Measurements from ENCODE around the gene ATF7.
"Not testable (repeated sequence)": the region's sequence is repeated elsewhere in the genome, so short reads cannot be mapped to it uniquely, and the experiment has no call there.

Gene ATF7

DNA sequence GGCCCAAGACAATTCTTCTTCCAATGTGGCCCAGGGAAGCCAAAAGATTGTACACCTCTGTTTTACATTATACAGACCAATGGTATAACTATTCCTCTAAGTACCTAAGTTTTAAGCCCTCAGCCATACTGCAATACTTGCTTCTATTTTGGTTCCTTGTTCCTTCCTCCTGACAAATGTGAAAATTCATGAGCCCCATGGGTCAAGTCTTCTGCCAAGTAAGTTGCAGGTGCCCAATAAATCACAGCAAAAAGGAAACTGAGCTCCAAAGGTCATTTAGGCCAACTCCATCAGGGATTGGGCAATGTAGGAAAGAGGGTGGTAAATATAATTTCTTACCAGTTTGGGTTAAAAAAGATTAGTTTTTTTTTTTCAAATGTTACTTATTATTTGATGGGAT lies 61.2 kb downstream of the ATF7 start:
- no peak for DNase-seq (ENCODE audit: low read depth in 2 of 2)

DNA sequence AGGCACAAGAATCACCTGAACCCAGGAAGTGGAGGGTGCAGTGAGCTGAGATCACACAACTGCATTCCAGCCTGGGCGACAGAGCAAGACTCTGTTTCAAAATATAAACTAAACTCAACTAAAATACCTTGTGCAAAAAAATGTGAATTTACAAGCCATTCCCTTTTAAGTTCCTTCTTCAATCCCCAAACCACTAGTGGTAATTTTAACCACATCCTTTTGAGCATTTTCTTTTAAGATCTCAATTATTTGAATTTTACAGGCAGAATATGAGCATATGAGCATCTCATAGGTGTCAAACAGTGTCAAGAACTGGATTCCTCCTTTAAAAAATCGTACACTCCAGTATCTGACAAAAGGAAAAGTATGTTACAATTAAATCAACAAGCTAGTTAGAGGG lies 61.9 kb downstream of the ATF7 start:
- no peak for DNase-seq (ENCODE audit: low read depth in 2 of 2)

DNA sequence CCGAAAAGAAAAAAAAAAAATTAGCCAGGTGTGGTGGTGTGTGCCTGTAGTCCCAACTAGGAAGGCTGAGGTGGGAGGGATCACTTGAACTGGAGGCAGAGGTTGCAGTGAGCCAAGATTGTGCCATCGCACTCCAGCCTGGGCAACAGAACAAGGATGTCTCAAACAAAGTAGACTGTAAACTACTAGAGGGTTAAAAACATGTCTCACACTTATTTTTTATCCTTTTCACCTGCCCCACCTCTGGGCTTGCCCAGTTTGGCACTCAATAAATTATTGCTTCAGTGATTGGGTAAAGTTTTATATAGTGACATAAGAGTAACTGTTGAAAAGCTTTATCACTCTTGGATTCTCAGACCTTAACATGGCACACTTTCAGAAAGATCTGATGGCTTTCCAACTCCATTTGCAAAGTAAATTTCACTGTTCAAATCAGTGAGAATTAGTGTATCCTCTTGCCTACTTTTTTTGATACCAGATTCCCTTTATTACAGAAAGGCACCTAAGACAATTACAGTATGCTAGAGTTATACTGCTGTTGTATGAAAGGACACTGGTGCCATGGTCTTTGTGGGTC lies 62.6 kb downstream of the ATF7 start:
- no peak for DNase-seq (ENCODE audit: low read depth in 2 of 2)

DNA sequence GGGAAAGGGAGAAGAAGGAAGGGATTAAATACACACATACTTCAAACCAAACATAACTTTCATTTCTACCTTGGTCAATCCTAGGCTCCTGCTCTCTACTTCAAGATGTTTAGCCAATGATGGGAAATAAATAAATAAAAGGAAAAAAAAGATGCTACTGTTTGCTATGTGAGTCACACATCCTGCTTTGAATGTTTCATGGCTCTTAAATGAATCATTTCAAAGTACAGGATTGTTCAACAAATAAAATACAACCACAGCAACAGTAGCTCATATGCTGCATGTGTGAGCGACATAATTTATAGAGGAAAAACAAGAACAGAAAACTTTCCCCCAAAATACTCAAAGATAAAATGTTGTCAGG lies 64.6 kb downstream of the ATF7 start:
- DNase-seq (ENCODE audit: low read depth in 2 of 2): no peak

DNA sequence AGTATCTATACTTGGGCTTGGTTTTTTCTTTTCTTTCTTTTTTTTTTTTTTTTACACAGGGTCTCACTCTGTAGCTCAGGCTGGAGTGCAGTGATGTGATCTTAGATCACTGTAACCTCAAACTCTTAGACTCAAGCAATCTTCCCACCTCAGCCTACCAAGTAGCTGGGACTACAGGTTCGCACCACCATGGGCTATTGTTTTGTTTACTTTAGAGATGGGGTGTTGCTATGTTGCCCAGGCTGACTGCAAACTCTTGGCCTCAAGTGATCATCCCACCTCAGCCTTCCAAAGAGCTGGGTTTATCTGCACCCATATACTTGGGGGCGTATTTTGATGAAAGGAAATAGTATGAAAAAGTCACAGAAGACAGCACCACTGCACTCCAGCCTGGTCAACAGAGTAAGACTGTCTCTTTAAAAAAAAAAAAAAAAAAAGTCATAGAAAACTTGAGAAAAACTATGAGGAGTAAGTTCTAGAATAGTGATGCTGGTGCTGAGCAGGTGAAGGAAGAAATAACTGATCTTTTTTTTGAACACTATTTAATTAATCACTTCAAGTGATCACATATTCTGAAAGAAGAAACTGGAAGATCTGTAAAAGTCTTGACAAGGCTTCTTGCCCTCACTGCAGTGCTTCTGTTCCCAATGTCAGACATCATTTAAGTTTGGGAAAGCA lies 65.1 kb downstream of the ATF7 start:
- no peak for DNase-seq (ENCODE audit: low read depth in 2 of 2)

DNA sequence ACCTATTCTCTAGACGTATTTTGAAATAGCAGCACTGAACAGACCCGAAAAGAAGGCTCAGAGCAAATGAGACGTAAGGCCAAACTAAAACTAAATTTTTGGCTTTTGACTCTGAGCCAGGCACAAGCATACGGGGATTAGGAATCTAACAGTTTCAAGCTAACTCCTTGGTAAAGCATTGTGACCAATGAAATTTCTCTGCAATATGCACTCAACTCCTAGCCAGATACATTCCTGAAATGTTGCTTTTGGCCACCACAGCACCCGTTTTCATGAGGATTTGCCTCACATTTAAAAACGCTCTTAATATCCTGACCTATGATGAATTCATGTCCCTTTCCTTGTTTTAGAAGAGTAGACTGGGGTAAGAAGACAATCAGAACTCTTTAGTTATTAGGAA lies 65.8 kb downstream of the ATF7 start:
- no peak for DNase-seq (ENCODE audit: low read depth in 2 of 2)

DNA sequence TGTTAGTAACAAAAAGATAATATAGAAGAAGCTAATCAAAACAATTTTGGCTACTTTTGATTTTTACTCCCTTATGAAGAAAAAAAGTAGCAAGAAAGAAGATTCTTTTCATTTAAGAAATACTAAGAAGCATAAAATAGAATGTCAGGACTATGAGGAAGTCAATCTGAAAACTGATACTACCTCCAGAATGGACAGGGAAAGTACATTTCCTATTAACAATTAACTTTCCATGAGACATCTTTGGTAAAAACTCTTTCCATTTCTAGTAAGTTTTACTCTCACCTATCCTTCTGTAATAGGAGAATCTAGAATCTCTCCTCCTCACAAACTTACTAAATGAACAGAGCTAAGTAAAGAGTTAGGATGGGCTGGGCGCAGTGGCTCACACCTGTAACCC lies 67.6 kb downstream of the ATF7 start:
- DNase-seq (ENCODE audit: low read depth in 2 of 2): no peak

DNA sequence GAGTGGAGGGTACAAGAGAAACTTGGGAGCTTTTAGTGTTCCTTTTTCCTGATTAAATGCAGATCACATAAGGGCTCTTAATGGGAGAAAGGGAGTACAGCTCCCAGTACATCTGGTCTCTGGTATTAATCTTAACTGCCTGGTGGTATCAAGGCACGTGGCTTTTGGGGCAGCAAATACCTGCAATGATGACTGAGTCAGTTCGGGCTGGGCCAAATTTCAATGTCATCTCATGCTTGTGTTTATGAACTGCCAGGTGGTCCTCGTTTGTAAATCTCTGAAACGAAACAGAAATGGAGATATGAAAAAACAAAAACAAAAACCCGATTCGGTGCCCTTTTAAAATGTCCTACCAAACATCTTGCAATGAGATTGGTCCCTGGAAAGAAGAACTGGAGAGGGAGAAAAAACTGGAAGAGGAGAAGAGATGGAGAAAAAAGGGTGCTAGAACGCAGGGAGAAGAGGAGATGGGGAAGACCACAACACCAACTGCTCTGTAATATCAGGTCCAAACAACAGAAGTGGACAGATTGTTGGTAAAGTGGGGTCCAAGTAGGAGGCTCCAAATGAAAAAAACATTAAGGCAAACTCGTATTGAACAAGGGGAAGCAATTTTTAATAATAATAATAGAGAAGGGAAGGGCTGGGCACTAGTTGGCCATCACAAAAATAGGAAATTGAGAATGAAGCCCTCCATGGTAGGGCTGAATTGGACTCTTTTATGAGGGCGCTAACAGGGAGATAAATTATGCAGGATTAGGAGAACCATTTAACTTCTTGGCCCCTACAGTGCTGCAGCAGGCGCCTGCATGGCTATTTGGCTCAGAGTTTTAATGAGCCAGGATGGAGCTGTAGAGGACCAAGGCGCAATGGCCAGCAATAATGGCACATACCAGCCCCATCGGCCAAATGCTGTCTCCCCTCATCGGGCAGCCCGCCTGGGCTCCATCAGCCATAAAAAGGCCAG lies 73.5 kb downstream of the ATF7 start:
- no peak for DNase-seq (ENCODE audit: low read depth in 2 of 2)

DNA sequence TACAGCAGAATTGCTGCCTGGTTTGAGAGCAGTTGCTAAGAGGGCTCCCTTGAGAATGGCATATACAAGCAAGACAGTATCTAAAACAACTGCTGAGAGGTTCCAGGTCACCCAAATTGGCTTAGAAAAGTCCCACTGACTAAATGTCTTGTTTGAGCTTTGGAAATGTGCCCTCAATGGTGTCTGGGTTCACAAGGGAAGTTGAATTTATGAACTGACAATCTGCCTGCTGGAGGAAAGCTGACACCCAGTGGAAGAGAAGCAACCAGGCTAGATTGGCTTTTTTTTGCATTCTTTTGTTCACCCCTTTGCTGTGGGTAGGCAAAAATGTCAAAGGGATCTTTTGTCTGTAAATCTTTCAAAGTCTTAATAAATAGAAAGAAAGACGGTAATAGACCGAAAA lies 74.3 kb downstream of the ATF7 start:
- DNase-seq (ENCODE audit: low read depth in 2 of 2): no peak

DNA sequence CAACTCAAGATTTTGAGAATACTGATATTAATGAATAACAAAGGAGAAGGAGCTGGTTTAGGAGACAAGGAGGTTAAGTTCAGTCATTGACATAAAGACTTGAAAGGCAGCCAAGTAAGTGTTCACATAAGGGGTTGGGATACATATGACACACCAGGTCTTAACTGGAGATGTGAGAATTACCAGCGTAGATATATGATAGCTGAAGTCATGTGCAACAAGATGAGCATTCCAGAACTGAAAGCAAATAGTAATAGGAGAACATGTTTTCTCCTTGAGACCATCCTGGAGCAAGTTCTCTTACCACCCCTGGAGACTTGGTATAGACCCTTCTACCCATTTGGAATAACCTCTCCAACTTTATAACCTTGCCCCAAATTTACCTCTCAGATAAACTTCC lies 75.6 kb downstream of the ATF7 start:
- no peak for DNase-seq (ENCODE audit: low read depth in 2 of 2)

DNA sequence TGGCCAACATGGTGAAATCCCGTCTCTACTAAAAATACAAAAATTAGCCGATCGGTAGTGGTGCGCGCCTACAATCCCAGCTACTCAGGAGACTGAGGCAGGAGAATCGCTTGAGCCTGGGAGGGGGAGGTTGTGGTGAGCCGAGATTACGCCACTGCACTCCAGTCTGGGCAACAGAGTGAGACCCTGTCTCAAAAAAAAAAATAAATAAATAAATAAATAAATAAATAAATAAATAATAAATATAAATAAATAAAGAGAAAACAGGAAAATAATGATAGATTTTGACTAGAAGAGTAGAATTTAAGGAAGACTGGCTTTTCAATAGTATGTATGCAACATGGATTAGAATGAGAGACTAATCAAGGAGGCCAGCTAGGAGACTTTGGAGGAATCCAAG lies 76.1 kb downstream of the ATF7 start:
- DNase-seq (ENCODE audit: low read depth in 2 of 2): not testable (repeated sequence)

DNA sequence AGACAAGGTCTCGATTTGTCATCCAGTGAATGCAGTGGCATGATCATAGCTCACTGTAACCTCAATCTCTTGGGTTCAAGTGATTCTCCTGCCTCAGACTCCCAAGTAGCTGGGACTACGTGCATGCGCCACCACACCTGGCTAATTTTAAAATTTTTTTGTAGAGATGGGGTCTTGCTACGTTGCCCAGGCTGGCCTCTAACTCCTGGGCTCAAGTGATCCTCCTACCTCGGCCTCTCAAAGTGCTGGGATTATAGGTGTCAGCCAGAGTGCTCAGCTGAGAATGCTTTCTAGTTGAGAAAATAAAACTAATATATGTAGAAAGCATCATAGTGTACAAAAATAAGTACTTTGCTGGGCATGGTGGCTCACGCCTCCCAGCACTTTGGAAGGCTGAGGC lies 77.8 kb downstream of the ATF7 start:
- not testable (repeated sequence) for DNase-seq (ENCODE audit: low read depth in 2 of 2)

DNA sequence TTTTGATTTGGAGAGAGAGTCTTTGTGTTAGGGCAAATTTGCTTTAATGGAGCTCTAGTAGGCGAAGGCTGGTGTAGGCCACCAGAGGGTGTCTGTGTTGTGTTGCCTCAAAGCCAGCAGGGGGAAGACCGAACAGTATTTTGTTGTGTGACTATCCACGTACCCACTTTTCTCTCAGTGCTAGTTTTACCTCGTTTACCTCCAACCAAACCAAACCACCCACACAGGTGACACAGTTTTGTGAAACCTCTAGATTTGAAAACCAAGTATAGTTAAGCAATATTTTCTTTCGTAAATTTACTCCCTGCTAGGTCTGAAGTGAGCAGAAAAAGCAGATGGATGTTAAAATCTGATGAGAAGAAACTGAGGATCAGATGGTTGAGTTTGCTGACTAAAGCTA lies 82.6 kb downstream of the ATF7 start:
- peak in 1 of 2 donors; percentile 4 for DNase-seq (ENCODE audit: low read depth in 2 of 2)

DNA sequence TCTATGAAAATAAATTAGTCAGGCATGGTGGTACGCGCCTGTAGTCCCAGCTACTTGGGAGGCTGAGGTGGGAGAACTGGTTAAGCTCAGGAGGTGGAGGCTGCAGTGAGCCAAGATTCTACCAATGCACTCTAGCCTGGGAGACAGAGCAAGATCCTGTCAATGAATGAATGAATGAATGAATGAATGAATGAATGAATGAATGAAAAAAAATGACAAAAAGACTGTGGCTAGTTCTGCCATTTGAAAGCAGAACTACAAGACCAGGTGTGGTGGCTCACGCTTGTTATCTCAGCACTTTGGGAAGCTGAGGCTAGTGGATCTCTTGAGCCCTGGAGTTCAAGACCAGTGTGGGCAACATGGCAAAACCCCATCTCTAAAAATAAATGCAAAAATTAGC lies 86.7 kb downstream of the ATF7 start:
- DNase-seq (ENCODE audit: low read depth in 2 of 2): no peak

DNA sequence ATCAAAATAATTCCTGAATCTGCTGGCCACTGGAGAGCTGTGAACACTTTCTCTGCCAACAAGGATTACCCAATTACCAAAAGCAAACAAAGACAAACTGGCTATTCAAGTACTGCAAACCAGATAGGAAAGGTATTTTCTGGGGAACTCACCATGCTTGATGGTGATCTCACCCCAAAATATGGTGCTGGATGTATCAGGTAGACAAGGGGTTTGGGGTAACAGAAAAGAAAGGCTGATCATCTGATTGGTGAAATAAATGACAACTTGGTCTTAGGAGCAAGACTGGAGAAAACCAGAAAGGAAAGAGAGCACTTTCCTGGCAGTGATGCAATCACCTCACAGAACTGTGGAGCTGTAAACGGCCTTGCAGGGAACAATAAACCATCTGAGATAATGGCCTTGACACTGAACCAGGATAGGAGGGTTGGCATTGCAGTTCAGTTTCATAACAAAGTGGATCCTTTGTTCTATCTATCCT lies 87.9 kb downstream of the ATF7 start:
- DNase-seq (ENCODE audit: low read depth in 2 of 2): no peak

DNA sequence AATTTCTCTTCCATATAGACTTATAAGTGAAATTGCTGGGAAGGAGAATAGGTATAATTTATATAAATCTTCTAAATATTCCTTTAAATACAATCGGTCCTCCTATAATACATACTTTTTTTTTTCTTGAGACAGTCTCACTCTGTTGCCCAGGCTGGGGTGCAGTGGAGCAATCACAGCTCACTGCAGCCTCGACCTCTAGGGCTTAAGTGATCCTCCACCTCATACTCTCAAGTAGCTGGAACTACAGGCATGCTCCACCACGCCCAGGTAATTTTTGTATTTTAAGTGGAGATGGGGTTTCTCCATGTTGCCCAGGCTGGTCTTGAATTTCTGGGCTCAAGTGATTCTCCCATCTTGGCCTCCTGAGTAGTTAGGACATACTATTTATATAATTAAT lies 89.2 kb downstream of the ATF7 start:
- no peak for DNase-seq (ENCODE audit: low read depth in 2 of 2)

DNA sequence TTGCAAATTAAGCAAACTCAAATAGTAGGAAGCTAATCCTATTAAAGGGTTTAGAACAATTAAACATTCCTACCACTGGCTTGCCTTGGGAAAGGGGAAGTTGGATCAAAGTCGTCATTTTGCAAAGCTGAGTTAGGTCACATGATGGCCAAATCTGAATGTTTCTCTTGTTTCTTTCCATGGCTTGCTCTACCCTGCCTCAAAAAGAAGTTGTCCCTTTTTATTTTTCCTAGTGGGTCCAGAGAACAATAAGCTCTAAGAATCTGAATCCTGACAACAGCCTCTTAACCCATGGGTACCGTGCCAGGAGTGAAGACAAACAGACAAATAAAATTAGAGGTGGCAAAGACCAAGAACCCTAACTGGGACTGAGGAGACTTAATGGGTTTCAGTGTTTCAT lies 92.7 kb downstream of the ATF7 start:
- DNase-seq (ENCODE audit: low read depth in 2 of 2): no peak

DNA sequence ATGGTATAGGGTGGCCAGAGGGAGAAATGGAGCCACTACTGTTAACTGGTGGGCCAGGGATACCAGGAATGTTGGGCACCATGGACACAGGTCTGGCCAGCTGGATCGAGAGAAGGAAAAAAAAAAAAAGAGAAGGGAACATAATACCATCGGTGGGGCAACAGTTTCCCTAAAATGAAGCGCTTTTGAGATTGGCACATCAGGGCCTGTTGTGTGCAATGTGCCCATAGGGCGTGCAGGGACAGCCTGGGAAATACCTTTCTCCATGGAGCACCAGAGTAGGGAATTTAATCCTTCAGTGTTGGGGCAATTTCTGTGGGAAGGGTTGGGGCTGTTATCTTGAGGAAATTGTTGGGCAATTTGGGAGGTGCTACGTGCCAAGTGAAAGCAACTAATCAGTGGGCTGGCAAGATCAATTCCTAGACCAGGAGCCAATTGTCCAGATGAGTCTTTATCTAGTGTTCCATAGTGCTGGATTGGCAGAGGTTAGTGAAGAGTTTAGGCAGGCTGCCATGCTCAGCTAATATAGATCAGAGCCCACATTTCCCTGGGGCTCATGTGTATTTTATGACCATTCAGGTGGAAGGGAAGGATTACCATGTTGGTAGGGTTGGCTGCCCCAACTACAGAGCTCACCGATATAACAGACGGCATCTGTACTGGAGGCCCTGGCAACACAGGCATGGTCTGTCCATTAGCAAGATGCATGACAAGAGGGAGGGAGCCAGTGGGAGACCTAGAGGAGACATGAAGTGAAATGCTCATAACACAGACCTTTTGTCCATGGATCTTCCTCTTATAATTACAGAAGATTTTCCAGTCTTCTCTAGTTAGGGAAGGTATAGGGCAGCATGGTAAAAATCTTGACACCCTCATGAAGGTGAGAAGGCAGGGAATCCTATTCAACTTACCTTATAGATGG lies 93.4 kb downstream of the ATF7 start:
- no peak for DNase-seq (ENCODE audit: low read depth in 2 of 2)

DNA sequence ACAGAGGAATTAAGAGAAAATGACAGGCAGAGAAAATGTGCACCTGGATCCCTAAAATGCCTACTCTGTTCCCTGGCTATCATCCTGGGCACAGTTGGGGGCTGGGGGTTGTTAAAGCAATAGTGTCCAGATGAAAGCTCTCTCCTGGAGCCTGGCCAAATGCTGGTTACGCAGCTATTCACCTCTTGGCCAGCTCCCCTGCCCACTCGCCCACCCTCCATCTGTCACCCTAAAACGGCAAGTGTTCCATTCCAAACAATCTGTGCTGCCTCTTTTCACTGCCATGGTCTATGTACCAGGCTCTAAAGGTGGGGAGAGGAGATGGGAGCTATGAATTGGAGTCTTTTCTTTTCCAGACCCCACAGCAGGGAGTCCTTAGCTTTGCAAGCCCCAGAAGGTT lies 94.2 kb downstream of the ATF7 start:
- no peak for DNase-seq (ENCODE audit: low read depth in 2 of 2)

DNA sequence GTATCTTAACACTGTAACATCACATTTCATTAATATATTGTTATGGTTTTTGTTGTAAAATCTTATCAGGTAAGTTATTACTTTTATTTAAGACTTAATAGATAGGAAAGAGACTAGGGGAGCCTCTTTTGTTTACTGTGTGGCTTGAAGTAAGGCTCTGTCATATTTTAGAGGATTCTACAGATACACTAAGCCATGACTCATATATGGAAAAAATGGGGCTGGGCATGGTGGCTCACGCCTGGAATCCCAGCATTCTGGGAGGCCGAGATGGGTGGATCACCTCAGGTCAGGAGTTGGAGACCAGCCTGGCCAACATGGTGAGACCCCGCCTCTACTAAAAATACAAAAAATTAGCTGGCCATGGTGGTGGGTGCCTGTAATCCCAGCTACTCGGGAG lies 95.3 kb downstream of the ATF7 start:
- no peak for DNase-seq (ENCODE audit: low read depth in 2 of 2)

DNA sequence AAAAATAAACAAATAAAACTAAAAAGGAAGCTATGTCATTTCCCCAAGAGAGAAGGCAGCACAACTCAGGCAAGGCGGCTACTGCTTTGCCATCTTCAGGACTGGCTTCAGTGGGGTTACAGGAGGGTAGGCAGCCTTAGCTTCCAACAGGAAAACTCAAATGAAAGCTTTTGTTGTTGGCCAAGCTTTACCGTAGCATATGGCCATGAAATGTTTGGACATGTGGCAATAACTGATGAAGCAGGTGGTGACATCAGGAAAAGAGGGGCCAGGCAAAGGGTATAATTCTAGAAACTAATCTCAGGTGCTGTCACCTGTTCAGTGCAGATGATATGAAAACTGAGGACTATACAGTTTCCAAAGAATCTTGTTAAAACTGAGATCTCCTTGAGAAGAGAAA lies 96.1 kb downstream of the ATF7 start:
- DNase-seq (ENCODE audit: low read depth in 2 of 2): no peak

DNA sequence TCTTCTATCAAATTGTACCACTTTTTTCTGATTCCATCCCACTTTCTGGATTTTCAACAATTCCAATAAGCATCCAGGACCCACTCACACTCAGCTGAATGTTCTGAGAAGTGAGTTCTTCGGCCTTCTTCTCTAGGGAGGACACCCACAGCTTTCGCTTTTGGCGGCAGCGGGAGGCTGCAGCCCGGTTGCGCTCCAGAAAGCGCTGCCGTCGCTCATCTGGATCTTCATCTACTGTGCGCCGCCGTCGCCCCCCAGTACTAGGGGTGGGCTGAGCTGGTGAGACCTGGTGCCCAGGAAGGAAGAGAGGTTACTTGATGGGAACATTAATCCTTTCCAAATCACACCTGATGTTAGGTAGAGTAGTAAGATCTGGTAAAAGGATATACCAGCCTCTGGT lies 101.7 kb downstream of the ATF7 start:
- DNase-seq (ENCODE audit: low read depth in 2 of 2): no peak
